GM06990 (cell line): ENCODE measurements around the gene DNAJB8.

Experiments
- DNase-seq: peaks from one replicate; pipeline ENCODE4 v3.0.0-alpha.2; 2011; ENCODE audit not compliant: insufficient read length; ENCODE audit errors: extremely low read depth
- H3K27me3 ChIP-seq: replicated peaks from 2 replicates; pipeline ENCODE4 v1.6.0; 2011; ENCODE audit warnings: low read length; ENCODE audit not compliant: control insufficient read depth, insufficient read depth
- H3K36me3 ChIP-seq: 2 replicates; pipeline ENCODE4 v1.5.1; 2011; ENCODE audit warnings: low read length; ENCODE audit not compliant: control insufficient read depth, insufficient read depth
- H3K4me3 ChIP-seq: replicated peaks from 2 replicates; pipeline ENCODE4 v1.5.1; 2011; ENCODE audit warnings: low read depth, mild to moderate bottlenecking, control low read depth, low read length
- CTCF ChIP-seq: IDR thresholded peaks from 2 replicates; pipeline ENCODE4 v1.5.1; 2011; ENCODE audit warnings: low read length, control low read depth, mild to moderate bottlenecking, inconsistent platforms; ENCODE audit not compliant: insufficient read depth, poor library complexity, severe bottlenecking

DNAJB8 gene

DNA sequence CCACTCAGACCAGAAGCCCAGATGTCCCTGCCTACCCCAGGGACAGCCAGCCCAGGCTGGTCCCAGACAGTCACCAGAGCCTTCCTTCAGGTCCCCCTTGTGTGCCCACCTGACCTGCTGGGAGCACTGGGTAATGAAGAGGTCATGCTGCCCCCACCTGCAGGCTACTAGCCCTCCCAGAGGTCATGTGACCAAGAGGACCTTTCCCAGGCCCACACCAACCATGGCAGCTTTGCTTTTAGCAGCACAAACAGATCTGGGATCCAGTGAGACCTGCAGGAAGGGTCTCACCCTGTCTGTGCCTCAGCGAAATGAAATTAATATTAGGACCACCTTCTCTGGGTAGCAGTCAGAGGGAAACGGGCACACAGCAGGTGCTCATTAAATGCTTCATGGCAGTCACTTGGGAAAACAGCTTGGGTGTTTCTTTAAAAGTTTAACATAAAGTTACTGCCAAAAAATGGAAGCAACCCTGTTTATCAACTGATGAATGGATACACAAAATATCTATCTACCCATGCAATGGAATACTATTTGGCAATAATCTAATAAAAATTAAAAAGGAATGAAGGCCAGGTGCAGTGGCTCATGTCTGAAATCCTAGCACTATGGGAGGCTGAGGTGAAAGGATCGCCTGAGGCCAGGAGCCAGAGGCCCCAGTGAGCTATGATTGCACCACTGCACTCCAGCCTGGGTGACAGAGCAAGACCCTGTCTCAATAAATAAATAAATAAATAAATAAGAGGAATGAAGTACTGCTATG is 43.7 kb downstream of the DNAJB8 start:
- no peak for TF ChIP-seq CTCF
- Histone ChIP-seq H3K4me3 (no peak overlapping the region), H3K36me3 (no peaks in the 10 kb centered on the region), H3K27me3 (no peaks in the 10 kb centered on the region)
- no peak for DNase-seq

DNA sequence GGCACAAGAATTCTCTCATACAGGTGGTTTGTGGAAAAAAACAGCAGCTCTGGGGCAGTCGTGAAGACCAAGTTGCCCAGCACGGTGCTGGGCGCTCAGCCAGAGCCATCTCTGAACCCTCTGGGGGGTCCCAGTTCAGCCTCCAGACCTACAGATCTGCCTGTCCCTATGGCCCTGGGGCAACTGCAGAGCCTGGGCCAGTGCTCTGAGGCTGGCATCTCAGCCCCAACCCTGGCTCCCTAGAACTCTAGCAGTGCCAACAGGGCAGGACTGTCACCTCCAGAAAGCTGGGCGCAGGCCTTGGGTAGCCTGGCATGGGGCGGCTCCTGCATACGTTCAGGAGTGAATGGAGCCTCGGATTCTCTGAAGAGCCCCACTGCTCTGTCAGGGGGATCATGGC is 44.7 kb downstream of the DNAJB8 start:
- no peak for TF ChIP-seq CTCF
- Histone ChIP-seq H3K36me3 (no peaks in the 10 kb centered on the region), H3K27me3 (no peaks in the 10 kb centered on the region), H3K4me3 (no peak overlapping the region)
- DNase-seq = no peak

DNA sequence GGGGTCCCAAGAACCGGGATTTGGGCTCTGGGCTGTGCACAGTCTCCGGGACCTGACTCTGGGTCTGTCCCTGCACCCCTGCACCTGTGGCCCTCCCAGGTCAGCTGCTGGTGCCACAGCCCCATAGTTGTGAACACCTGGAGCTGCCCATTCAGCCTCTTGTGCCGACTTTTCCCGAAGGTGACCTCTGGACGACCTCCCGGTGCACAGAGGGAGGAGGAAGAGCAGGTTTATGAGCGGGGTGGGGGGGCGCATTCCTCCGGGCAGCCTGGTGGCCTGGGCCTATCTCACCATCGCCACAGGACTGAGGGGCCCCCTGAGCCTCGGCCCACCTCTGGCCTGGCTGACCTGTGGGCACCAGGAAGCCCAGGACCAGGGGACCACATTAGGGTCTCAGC is 45.3 kb downstream of the DNAJB8 start:
- no peak for DNase-seq
- H3K4me3 ChIP-seq = no peak overlapping the region
- TF ChIP-seq CTCF = no peak
- H3K36me3 ChIP-seq = no peaks in the 10 kb centered on the region
- no peaks in the 10 kb centered on the region for H3K27me3 ChIP-seq

- no peaks in the 10 kb centered on the region for H3K27me3 ChIP-seq
- no peak for TF ChIP-seq CTCF
- no peaks in the 10 kb centered on the region for H3K36me3 ChIP-seq
- no peak for DNase-seq
- no peak overlapping the region for H3K4me3 ChIP-seq
These were observed 45.8 kb downstream of the DNAJB8 start for GRCh38 chr3:128420720-128421438.

DNA sequence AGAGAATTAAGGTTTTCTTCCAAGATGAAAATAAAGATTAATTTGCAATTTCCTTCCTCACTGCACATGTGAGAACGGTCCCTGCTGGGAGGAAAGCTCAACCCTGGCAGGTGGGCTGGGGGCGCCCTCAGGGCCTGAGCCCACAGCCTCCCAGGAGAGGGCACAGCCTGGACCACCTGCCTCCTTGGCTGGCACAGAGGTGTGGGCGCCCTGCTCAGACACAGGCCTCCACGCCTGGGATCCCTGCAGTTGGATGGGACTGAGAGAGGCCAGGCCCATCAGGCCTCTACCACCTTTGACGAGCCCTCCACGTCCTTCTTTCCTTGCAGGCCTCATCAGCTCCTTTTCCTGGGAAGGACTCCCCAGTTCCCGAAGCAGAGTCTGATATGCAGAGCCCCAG is 46.4 kb downstream of the DNAJB8 start:
- TF ChIP-seq CTCF = no peak
- DNase-seq = no peak
- no peaks in the 10 kb centered on the region for H3K27me3 ChIP-seq

More for the DNA sequence above, 46.4 kb downstream of the DNAJB8 start:
- Histone ChIP-seq H3K4me3 (no peak overlapping the region), H3K36me3 (no peaks in the 10 kb centered on the region)
